Naive B cell (primary cell): Measurements from ENCODE around the gene NMNAT2. TPM values are rescaled to one million over a fixed set of nuclear protein-coding genes. Genes with fewer than 3 reads are reported as not detected.
A peak's percentile ranks its signal among the peaks of the same experiment; 100 is the strongest.
"Not testable (repeated sequence)": the region's sequence is repeated elsewhere in the genome, so short reads cannot be mapped to it uniquely, and the experiment has no call there.

ENCODE experiments used
- ATAC-seq, 2 donors: fragments of 150-1000 bp; cut with Tn5 transposase; 2 replicates each; pipeline ENCODE4 v1.10.0; 2021; ENCODE audit warnings: low read depth in 2 of 2, mild to moderate bottlenecking in 2 of 2, moderate library complexity in 2 of 2
- DNase-seq: peaks from one replicate; pipeline ENCODE4 v3.0.0; 2022
- H3K27ac Mint-ChIP-seq, 6 donors: one replicate each; pipeline ENCODE4 v1.8.0; 2020 to 2022; ENCODE audit warnings: mild to moderate bottlenecking in 6 of 6, mixed read lengths in 6 of 6, moderate library complexity in 5 of 6, inconsistent platforms in 2 of 6
- H3K27me3 Mint-ChIP-seq, 3 donors: one replicate each; pipeline ENCODE4 v1.8.0; 2021 to 2022; ENCODE audit warnings: mixed read lengths in 3 of 3, mild to moderate bottlenecking in 1 of 3
- H3K36me3 Mint-ChIP-seq, 2 donors: one replicate each; pipeline ENCODE4 v1.8.0; 2020 to 2022; ENCODE audit warnings: mixed read lengths in 2 of 2, inconsistent platforms in 1 of 2, mild to moderate bottlenecking in 1 of 2
- H3K4me1 Mint-ChIP-seq, 3 donors: one replicate each; pipeline ENCODE4 v1.8.0; 2020 to 2022; ENCODE audit warnings: mixed read lengths in 3 of 3, inconsistent platforms in 1 of 3, mild to moderate bottlenecking in 1 of 3, moderate library complexity in 1 of 3
- H3K4me3 Mint-ChIP-seq, 8 donors: one replicate each; pipeline ENCODE4 v1.8.0; 2020 to 2022; ENCODE audit warnings: mild to moderate bottlenecking in 8 of 8, mixed read lengths in 8 of 8, moderate library complexity in 8 of 8, inconsistent platforms in 2 of 8
- H3K9me3 Mint-ChIP-seq, 7 donors: one replicate each; pipeline ENCODE4 v1.8.0; 2020 to 2022; ENCODE audit warnings: mixed read lengths in 7 of 7, mild to moderate bottlenecking in 5 of 7, inconsistent platforms in 2 of 7, moderate library complexity in 1 of 7
- polyA plus RNA-seq, 6 donors: library from polyadenylated mRNA; unstranded; fragments of 300-500 nt; fragmentation: Illumina TruSeq; gene quantifications; one replicate each; pipeline ENCODE4 v1.2.3, GENCODE V29; 2021; ENCODE audit warnings: low read depth in 6 of 6

Gene NMNAT2
- polyA plus RNA-seq, 6 donors from 2014 or later, result not detected

GRCh38 chr1:183281553-183282091, 136.6 kb downstream of the NMNAT2 start:
- peaks cover 15 to 35% (median 22%) of the 10 kb centered on the region in 3 donors for H3K27me3 Mint-ChIP-seq
- H3K36me3 Mint-ChIP-seq, result no peaks in the 10 kb centered on the region
- H3K9me3 Mint-ChIP-seq, result no peaks in the 10 kb centered on the region
- DNase-seq (peak; percentile 44), ATAC-seq (peak; percentile 53 to 66)
- peaks cover 0 to 4% (median 4%) of the 10 kb centered on the region in 3 donors for H3K4me1 Mint-ChIP-seq
- no peak overlapping the region for H3K4me3 Mint-ChIP-seq
- H3K27ac Mint-ChIP-seq, result peak overlapping the region in 1 of 6 donors; percentile 81

GRCh38 chr1:183281039-183281438, 137.1 kb downstream of the NMNAT2 start:
- H3K27ac Mint-ChIP-seq, result no peak overlapping the region
- peaks cover 15 to 31% (median 22%) of the 10 kb centered on the region in 3 donors for H3K27me3 Mint-ChIP-seq
- no peak overlapping the region for H3K4me3 Mint-ChIP-seq
- no peaks in the 10 kb centered on the region for H3K36me3 Mint-ChIP-seq
- DNase-seq (no peak), ATAC-seq (no peak)
- no peaks in the 10 kb centered on the region for H3K9me3 Mint-ChIP-seq
- H3K4me1 Mint-ChIP-seq, result peaks cover 0 to 4% (median 4%) of the 10 kb centered on the region in 3 donors

- no peaks in the 10 kb centered on the region for H3K9me3 Mint-ChIP-seq
- H3K27ac Mint-ChIP-seq, result no peak overlapping the region
- no peaks in the 10 kb centered on the region for H3K36me3 Mint-ChIP-seq
- peaks cover 0 to 4% (median 4%) of the 10 kb centered on the region in 3 donors for H3K4me1 Mint-ChIP-seq
- ATAC-seq (no peak), DNase-seq (no peak)
- H3K27me3 Mint-ChIP-seq, result peaks cover 18 to 31% (median 18%) of the 10 kb centered on the region in 3 donors
- no peak overlapping the region for H3K4me3 Mint-ChIP-seq
These were observed 138.3 kb downstream of the NMNAT2 start for GRCh38 chr1:183279835-183280234.

GRCh38 chr1:183278739-183279591, 139.2 kb downstream of the NMNAT2 start:
- no peak for ATAC-seq
- Mint-ChIP-seq H3K36me3 (no peaks in the 10 kb centered on the region), H3K9me3 (no peaks in the 10 kb centered on the region), H3K27me3 (peaks cover 10 to 22% (median 13%) of the 10 kb centered on the region in 3 donors), H3K4me1 (peaks cover 0 to 4% (median 4%) of the 10 kb centered on the region in 3 donors), H3K27ac (no peak overlapping the region), H3K4me3 (no peak overlapping the region)
- DNase-seq, result no peak

- Mint-ChIP-seq H3K4me3 (peak overlapping the region in 1 of 8 donors; percentile 64), H3K9me3 (no peaks in the 10 kb centered on the region), H3K4me1 (peaks cover 0 to 4% (median 4%) of the 10 kb centered on the region in 3 donors), H3K27me3 (peaks cover 9 to 14% (median 10%) of the 10 kb centered on the region in 3 donors), H3K27ac (peak overlapping the region in 1 of 6 donors; percentile 73), H3K36me3 (no peaks in the 10 kb centered on the region)
- ATAC-seq, result no peak
- no peak for DNase-seq
These were observed 140.1 kb downstream of the NMNAT2 start for GRCh38 chr1:183277821-183278738.

- Mint-ChIP-seq H3K27me3 (peaks cover 8 to 15% (median 13%) of the 10 kb centered on the region in 3 donors), H3K9me3 (no peaks in the 10 kb centered on the region), H3K27ac (no peak overlapping the region), H3K36me3 (no peaks in the 10 kb centered on the region), H3K4me1 (peaks cover 0 to 3% (median 2%) of the 10 kb centered on the region in 3 donors), H3K4me3 (no peak overlapping the region)
- no peak for ATAC-seq
- no peak for DNase-seq
These were observed 141.6 kb downstream of the NMNAT2 start for GRCh38 chr1:183276386-183277080.

GRCh38 chr1:183275322-183275721, 142.9 kb downstream of the NMNAT2 start:
- no peak for DNase-seq

GRCh38 chr1:183274836-183275235, 143.3 kb downstream of the NMNAT2 start:
- Mint-ChIP-seq H3K4me3 (no peak overlapping the region), H3K36me3 (no peaks in the 10 kb centered on the region), H3K9me3 (no peaks in the 10 kb centered on the region), H3K27ac (no peak overlapping the region), H3K27me3 (peaks cover 9 to 15% (median 9%) of the 10 kb centered on the region in 3 donors), H3K4me1 (no peaks in the 10 kb centered on the region)
- ATAC-seq (no peak), DNase-seq (no peak)

More at GRCh38 chr1:183275322-183275721, 142.9 kb downstream of the NMNAT2 start:
- Mint-ChIP-seq H3K4me1 (no peaks in the 10 kb centered on the region), H3K9me3 (no peaks in the 10 kb centered on the region), H3K36me3 (no peaks in the 10 kb centered on the region), H3K27ac (peak overlapping the region in 1 of 6 donors; percentile 56), H3K4me3 (no peak overlapping the region), H3K27me3 (peaks cover 9 to 15% (median 9%) of the 10 kb centered on the region in 3 donors)
- ATAC-seq, result no peak

- ATAC-seq, DNase-seq, H3K4me3 Mint-ChIP-seq, H3K9me3 Mint-ChIP-seq, H3K4me1 Mint-ChIP-seq, H3K36me3 Mint-ChIP-seq, H3K27ac Mint-ChIP-seq: not testable (repeated sequence)
- peaks cover 9 to 19% (median 9%) of the 10 kb centered on the region in 3 donors for H3K27me3 Mint-ChIP-seq
These were observed 144.2 kb downstream of the NMNAT2 start for GRCh38 chr1:183273984-183274383.

GRCh38 chr1:183273300-183273699, 144.9 kb downstream of the NMNAT2 start:
- Mint-ChIP-seq H3K27ac (no peak overlapping the region), H3K27me3 (peaks cover 12 to 18% (median 15%) of the 10 kb centered on the region in 3 donors), H3K9me3 (no peaks in the 10 kb centered on the region), H3K36me3 (no peaks in the 10 kb centered on the region), H3K4me3 (no peak overlapping the region), H3K4me1 (no peaks in the 10 kb centered on the region)
- ATAC-seq (no peak), DNase-seq (no peak)

GRCh38 chr1:183272390-183272848, 145.8 kb downstream of the NMNAT2 start:
- Mint-ChIP-seq H3K27ac (peak overlapping the region in 2 of 6 donors; percentile 12 to 38), H3K4me1 (no peaks in the 10 kb centered on the region), H3K9me3 (peaks cover 0 to 2% (median 0%) of the 10 kb centered on the region in 7 donors), H3K4me3 (no peak overlapping the region), H3K36me3 (no peaks in the 10 kb centered on the region), H3K27me3 (peaks cover 13 to 27% (median 24%) of the 10 kb centered on the region in 3 donors)
- ATAC-seq (no peak), DNase-seq (no peak)

GRCh38 chr1:183270541-183271141, 147.5 kb downstream of the NMNAT2 start:
- no peak overlapping the region for H3K27ac Mint-ChIP-seq
- no peak for ATAC-seq
- peaks cover 20 to 42% (median 35%) of the 10 kb centered on the region in 3 donors for H3K27me3 Mint-ChIP-seq
- H3K9me3 Mint-ChIP-seq, result peaks cover 0 to 2% (median 0%) of the 10 kb centered on the region in 7 donors
- no peak for DNase-seq
- no peaks in the 10 kb centered on the region for H3K4me1 Mint-ChIP-seq
- H3K4me3 Mint-ChIP-seq, result no peak overlapping the region
- H3K36me3 Mint-ChIP-seq, result no peaks in the 10 kb centered on the region
